Small intestine (tissue), 7 donors: ENCODE measurements around the gene SMTNL2. TPM values are rescaled to one million over a fixed set of nuclear protein-coding genes. Genes with fewer than 3 reads are reported as not detected.
"Not testable (repeated sequence)": the region's sequence is repeated elsewhere in the genome, so short reads cannot be mapped to it uniquely, and the experiment has no call there.

ENCODE experiments used
- DNase-seq, 2 donors: peaks; one replicate each; pipeline versions ENCODE4 v3.0.0 to v3.0.0-alpha.2; 2013
- FAIRE-seq: peaks from 2 replicates; lab custom pipeline; 2012; peaks lifted over from hg19 to GRCh38; lab: Jason Lieb, UNC
- H3K27ac ChIP-seq, 3 donors: one replicate each; pipeline ENCODE4 v1.5.1; 2013; ENCODE audit warnings: low read length in 2 of 3, mild to moderate bottlenecking in 2 of 3, control low read depth in 1 of 3, inconsistent platforms in 1 of 3, low read depth in 1 of 3, moderate library complexity in 1 of 3
- H3K27me3 ChIP-seq, 3 donors: one replicate each; pipeline ENCODE4 v1.6.1; 2013; ENCODE audit warnings: low read length in 3 of 3, inconsistent platforms in 1 of 3; ENCODE audit not compliant: control insufficient read depth in 3 of 3, insufficient read depth in 3 of 3
- H3K36me3 ChIP-seq, 3 donors: one replicate each; pipeline ENCODE4 v1.6.1; 2013; ENCODE audit warnings: low read length in 3 of 3, inconsistent platforms in 1 of 3, low read depth in 1 of 3, mild to moderate bottlenecking in 1 of 3, moderate library complexity in 1 of 3; ENCODE audit not compliant: control insufficient read depth in 3 of 3, insufficient read depth in 2 of 3
- H3K4me1 ChIP-seq, 3 donors: one replicate each; pipeline ENCODE4 v1.6.1; 2013; ENCODE audit warnings: low read length in 2 of 3, inconsistent platforms in 1 of 3, low read depth in 1 of 3, mild to moderate bottlenecking in 1 of 3, moderate library complexity in 1 of 3; ENCODE audit not compliant: control insufficient read depth in 3 of 3, insufficient read depth in 2 of 3
- H3K4me3 ChIP-seq, 3 donors: one replicate each; pipeline ENCODE4 v1.5.1; 2013; ENCODE audit warnings: low read length in 3 of 3, control low read depth in 1 of 3, inconsistent platforms in 1 of 3, low read depth in 1 of 3, mild to moderate bottlenecking in 1 of 3, moderate library complexity in 1 of 3
- H3K9me3 ChIP-seq, 2 donors: one replicate each; pipeline ENCODE4 v1.6.1; 2013; ENCODE audit warnings: low read depth in 1 of 2, low read length in 1 of 2; ENCODE audit not compliant: control insufficient read depth in 2 of 2, insufficient read depth in 1 of 2
- WGBS, 3 donors: extraction: QIAGEN DNeasy Blood & Tissue Kit; methylation state at CpG; one replicate each; pipeline ENCODE4 v1.1.7; 2013; 5-methylcytosine and 5-hydroxymethylcytosine counted together
- polyA plus RNA-seq, 4 donors: library from polyadenylated mRNA; stranded (reverse) in 3 of 4; unstranded in 1 of 4; fragments of 200-250 nt in 3 of 4; fragments of 120-200 nt in 1 of 4; gene quantifications; one replicate each; pipeline versions ENCODE4 v1.2.1 to v1.2.3, GENCODE V29; 2013
- donor health status: healthy with polysubstance abuse.
- donor health status: control.
- donor health status: control.
- donor health status: Bipolar disorder and iron deficiency.
- donor health status: healthy.

The SMTNL2 gene
- polyA plus RNA-seq, 4 donors, result 1.5 to 10.4 TPM; not detected in 2

- 34 to 62% (median 38%) methylated on average over 13 of the region's 13 CpGs for WGBS, 3 donors
- Histone ChIP-seq H3K9me3 (no peaks in the 10 kb centered on the region), H3K27ac (peak overlapping the region in 1 of 3 donors; percentile 55), H3K27me3 (no peaks in the 10 kb centered on the region), H3K4me3 (no peak overlapping the region), H3K36me3 (peaks cover 0 to 39% (median 0%) of the 10 kb centered on the region in 3 donors), H3K4me1 (peaks cover 0 to 26% (median 0%) of the 10 kb centered on the region in 3 donors)
- peak in 1 of 2 donors; percentile 71 for DNase-seq
- no peak for FAIRE-seq
These were observed 16.2 kb downstream of the SMTNL2 start for GRCh38 chr17:4600563-4600962.

- no peaks in the 10 kb centered on the region for H3K27me3 ChIP-seq
- DNase-seq (no peak), FAIRE-seq (no peak)
- H3K4me3 ChIP-seq, result no peak overlapping the region
- 91 to 95% (median 95%) methylated on average over 4 of the region's 4 CpGs for whole genome bisulfite sequencing, 3 donors
- H3K4me1 ChIP-seq, result peaks cover 0 to 28% (median 0%) of the 10 kb centered on the region in 3 donors
- no peak overlapping the region for H3K27ac ChIP-seq
- H3K36me3 ChIP-seq, result peaks cover 0 to 39% (median 0%) of the 10 kb centered on the region in 3 donors
- H3K9me3 ChIP-seq, result no peaks in the 10 kb centered on the region
These were observed 17.0 kb downstream of the SMTNL2 start for GRCh38 chr17:4601326-4601725.

GRCh38 chr17:4602041-4602440 lies 17.7 kb downstream of the SMTNL2 start:
- no peak for DNase-seq
- no peaks in the 10 kb centered on the region for H3K27me3 ChIP-seq
- H3K9me3 ChIP-seq, result no peaks in the 10 kb centered on the region
- H3K36me3 ChIP-seq, result peaks cover 0 to 32% (median 0%) of the 10 kb centered on the region in 3 donors
- no peak for FAIRE-seq
- 86 to 92% (median 89%) methylated on average over 5 of the region's 5 CpGs for WGBS, 3 donors
- peaks cover 0 to 32% (median 1%) of the 10 kb centered on the region in 3 donors for H3K4me1 ChIP-seq
- H3K27ac ChIP-seq, result no peak overlapping the region
- no peak overlapping the region for H3K4me3 ChIP-seq

- Histone ChIP-seq H3K36me3 (peaks cover 0 to 23% (median 0%) of the 10 kb centered on the region in 3 donors), H3K9me3 (no peaks in the 10 kb centered on the region), H3K4me1 (peaks cover 0 to 48% (median 4%) of the 10 kb centered on the region in 3 donors), H3K4me3 (no peak overlapping the region), H3K27ac (peak overlapping the region in 1 of 3 donors; percentile 27), H3K27me3 (no peaks in the 10 kb centered on the region)
- DNase-seq, result peak in 1 of 2 donors; percentile 33
- no peak for FAIRE-seq
- 76 to 83% (median 78%) methylated on average over 18 of the region's 18 CpGs for whole genome bisulfite sequencing, 3 donors
These were observed 19.8 kb downstream of the SMTNL2 start for GRCh38 chr17:4604111-4604644.

GRCh38 chr17:4604736-4605135 lies 20.4 kb downstream of the SMTNL2 start:
- H3K36me3 ChIP-seq, result peaks cover 0 to 19% (median 0%) of the 10 kb centered on the region in 3 donors
- H3K4me3 ChIP-seq, H3K9me3 ChIP-seq, DNase-seq, H3K27me3 ChIP-seq, H3K27ac ChIP-seq, FAIRE-seq: not testable (repeated sequence)
- WGBS, 3 donors, result 89 to 94% (median 91%) methylated on average over 11 of the region's 11 CpGs
- H3K4me1 ChIP-seq, result peaks cover 0 to 48% (median 4%) of the 10 kb centered on the region in 3 donors

GRCh38 chr17:4605826-4606225 lies 21.5 kb downstream of the SMTNL2 start:
- DNase-seq, result peak; percentile 23 to 65
- no peak overlapping the region for H3K4me3 ChIP-seq
- peaks cover 0 to 16% (median 0%) of the 10 kb centered on the region in 3 donors for H3K36me3 ChIP-seq
- FAIRE-seq, result no peak
- peak overlapping the region in 2 of 3 donors; percentile 12 to 13 for H3K27ac ChIP-seq
- no peaks in the 10 kb centered on the region for H3K27me3 ChIP-seq
- 37 to 50% (median 39%) methylated on average over 11 to 12 of the region's 12 CpGs for WGBS, 3 donors
- H3K9me3 ChIP-seq, result no peaks in the 10 kb centered on the region
- H3K4me1 ChIP-seq, result peaks cover 0 to 45% (median 4%) of the 10 kb centered on the region in 3 donors

- DNase-seq (peak in 1 of 2 donors; percentile 71), FAIRE-seq (no peak)
- Histone ChIP-seq H3K4me1 (peaks cover 0 to 46% (median 4%) of the 10 kb centered on the region in 3 donors), H3K4me3 (no peak overlapping the region), H3K27ac (peak overlapping the region in 2 of 3 donors; percentile 57 to 78), H3K9me3 (no peaks in the 10 kb centered on the region), H3K27me3 (no peaks in the 10 kb centered on the region), H3K36me3 (peaks cover 0 to 14% (median 0%) of the 10 kb centered on the region in 3 donors)
- WGBS, 3 donors, result 64 to 75% (median 72%) methylated on average over 25 of the region's 25 CpGs
These were observed 23.0 kb downstream of the SMTNL2 start for GRCh38 chr17:4607261-4607741.

GRCh38 chr17:4607773-4608187 lies 23.5 kb downstream of the SMTNL2 start:
- Histone ChIP-seq H3K4me3 (no peak overlapping the region), H3K9me3 (no peaks in the 10 kb centered on the region), H3K36me3 (peaks cover 0 to 14% (median 0%) of the 10 kb centered on the region in 3 donors), H3K27ac (peak overlapping the region in 2 of 3 donors; percentile 57 to 78), H3K4me1 (peaks cover 0 to 46% (median 4%) of the 10 kb centered on the region in 3 donors), H3K27me3 (no peaks in the 10 kb centered on the region)
- FAIRE-seq (no peak), DNase-seq (peak; percentile 40 to 75)
- WGBS, 3 donors, result 2 to 7% (median 3%) methylated on average over 9 of the region's 9 CpGs
